Left ventricle myocardium inferior (tissue), 1 donor: ENCODE data around the gene SDE2. TPM values are rescaled to one million over a fixed set of nuclear protein-coding genes. Genes with fewer than 3 reads are reported as not detected.

Source experiments
- DNase-seq: peaks from one replicate; pipeline ENCODE4 v3.0.0-alpha.2; 2020
- H3K27ac ChIP-seq: fragments of 200-600 bp; replicated peaks from 2 replicates; pipeline ENCODE4 v1.8.0; 2021
- H3K27me3 ChIP-seq: fragments of 200-600 bp; 2 replicates; pipeline ENCODE4 v1.8.0; 2021; ENCODE audit warnings: low read depth
- H3K36me3 ChIP-seq: fragments of 200-600 bp; 2 replicates; pipeline ENCODE4 v1.8.0; 2021
- H3K4me1 ChIP-seq: fragments of 200-600 bp; 2 replicates; pipeline ENCODE4 v1.8.0; 2021
- H3K4me3 ChIP-seq: fragments of 200-600 bp; 2 replicates; pipeline ENCODE4 v1.8.0; 2021; ENCODE audit warnings: mild to moderate bottlenecking, moderate library complexity
- H3K9me3 ChIP-seq: fragments of 200-600 bp; replicated peaks from 2 replicates; pipeline ENCODE4 v1.8.0; 2021
- CTCF ChIP-seq: fragments of 200-600 bp; IDR thresholded peaks from 2 replicates; pipeline ENCODE4 v1.8.0; 2021; ENCODE audit warnings: antibody characterized with exemption, mild to moderate bottlenecking, borderline replicate concordance
- intact Hi-C: fragments of 100-400 bp; cut with micrococcal nuclease; formaldehyde crosslinking; loops from one replicate; pipeline ENCODE4 v1.11.0; 2022
- total RNA-seq: library from RNA; stranded (reverse); fragmentation: NEBNext Ultra II Directional; extraction: Animal tissue kit (Norgen Biotek cat#: 25700); gene quantifications from one replicate; pipeline ENCODE4 v1.2.1, GENCODE V29; 2021
- donor health status: DM: no; HTN: yes; CAD: no; lungs with severe emphysema.

SDE2 gene
- total RNA-seq, 1 donor from 2014 or later: 11.3 TPM

- H3K36me3 ChIP-seq: no peaks in the 10 kb centered on the region
- no peak overlapping the region for H3K4me3 ChIP-seq
- no peak overlapping the region for H3K27ac ChIP-seq
- TF ChIP-seq CTCF: no peak
- no peaks in the 10 kb centered on the region for H3K4me1 ChIP-seq
- no peaks in the 10 kb centered on the region for H3K9me3 ChIP-seq
- intact Hi-C loops: no loop called here
- DNase-seq: no peak
- no peaks in the 10 kb centered on the region for H3K27me3 ChIP-seq
These were observed 42.3 kb upstream of the SDE2 start for GRCh38 chr1:226041419-226041818.

- Histone ChIP-seq H3K27ac (no peak overlapping the region), H3K4me1 (peaks cover 10% of the 10 kb centered on the region), H3K27me3 (no peaks in the 10 kb centered on the region), H3K9me3 (no peaks in the 10 kb centered on the region), H3K4me3 (no peak overlapping the region), H3K36me3 (no peaks in the 10 kb centered on the region)
- DNase-seq: no peak
- intact Hi-C loops: no loop called here
- no peak for TF ChIP-seq CTCF
These were observed 39.5 kb upstream of the SDE2 start for GRCh38 chr1:226038661-226039060.

GRCh38 chr1:226035915-226036314 lies 36.8 kb upstream of the SDE2 start:
- no peak overlapping the region for H3K4me3 ChIP-seq
- no peaks in the 10 kb centered on the region for H3K27me3 ChIP-seq
- intact Hi-C loops: no loop called here
- no peak overlapping the region for H3K27ac ChIP-seq
- no peak for DNase-seq
- H3K36me3 ChIP-seq: no peaks in the 10 kb centered on the region
- no peaks in the 10 kb centered on the region for H3K9me3 ChIP-seq
- peaks cover 10% of the 10 kb centered on the region for H3K4me1 ChIP-seq
- no peak for TF ChIP-seq CTCF

GRCh38 chr1:226034482-226034881 lies 35.3 kb upstream of the SDE2 start:
- no peak for TF ChIP-seq CTCF
- Histone ChIP-seq H3K36me3 (no peaks in the 10 kb centered on the region), H3K4me1 (peaks cover 10% of the 10 kb centered on the region), H3K4me3 (no peak overlapping the region), H3K27ac (peak overlapping the region; percentile 76), H3K27me3 (no peaks in the 10 kb centered on the region), H3K9me3 (no peaks in the 10 kb centered on the region)
- DNase-seq: peak; percentile 83
- intact Hi-C loops: no loop called here

- H3K27me3 ChIP-seq: no peaks in the 10 kb centered on the region
- H3K4me3 ChIP-seq: no peak overlapping the region
- H3K9me3 ChIP-seq: no peaks in the 10 kb centered on the region
- no peaks in the 10 kb centered on the region for H3K36me3 ChIP-seq
- intact Hi-C loops: no loop called here
- no peak for DNase-seq
- no peak for TF ChIP-seq CTCF
- H3K4me1 ChIP-seq: peaks cover 10% of the 10 kb centered on the region
- peak overlapping the region; percentile 76 for H3K27ac ChIP-seq
These were observed 34.8 kb upstream of the SDE2 start for GRCh38 chr1:226033991-226034390.

- intact Hi-C loops: no loop called here
- peak overlapping the region; percentile 76 for H3K27ac ChIP-seq
- H3K27me3 ChIP-seq: no peaks in the 10 kb centered on the region
- H3K36me3 ChIP-seq: no peaks in the 10 kb centered on the region
- no peak for DNase-seq
- H3K4me1 ChIP-seq: peaks cover 10% of the 10 kb centered on the region
- TF ChIP-seq CTCF: no peak
- no peak overlapping the region for H3K4me3 ChIP-seq
- no peaks in the 10 kb centered on the region for H3K9me3 ChIP-seq
These were observed 34.4 kb upstream of the SDE2 start for GRCh38 chr1:226033582-226033981.
